ENCODE measurements around the gene TEX51. TPM values are rescaled to one million over a fixed set of nuclear protein-coding genes. Genes with fewer than 3 reads are reported as not detected.

Gene TEX51
- total RNA-seq, 1 donor from 2014 or later = not detected

- no peak for DNase-seq (ENCODE audit: low spot score)
Observed at GRCh38 chr2:126878601-126879000, 20.1 kb upstream of the TEX51 start.

- DNase-seq (ENCODE audit: low spot score) = no peak
Observed at GRCh38 chr2:126879348-126880298, 19.1 kb upstream of the TEX51 start.

DNA sequence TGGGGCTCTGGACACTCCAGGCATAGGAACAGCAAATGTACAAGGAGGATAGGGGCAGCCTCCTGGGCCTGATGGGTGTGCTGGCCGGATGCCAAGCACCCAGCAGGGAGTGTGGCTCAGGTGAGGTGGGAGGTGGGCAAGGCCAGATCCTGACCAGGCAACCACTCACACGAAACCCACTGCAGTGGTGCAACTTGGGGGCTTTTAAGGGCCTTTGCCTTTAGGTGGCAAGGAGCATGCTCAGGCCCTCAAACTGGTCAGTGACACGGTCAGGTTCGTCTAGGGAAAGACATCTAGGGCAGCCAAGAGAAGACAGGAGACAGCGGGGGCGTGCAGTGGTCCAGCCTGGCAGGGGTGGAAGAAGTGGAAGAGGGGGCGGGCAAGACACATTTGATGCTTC lies 18.4 kb upstream of the TEX51 start:
- peak; percentile 22 for DNase-seq (ENCODE audit: low spot score)

- peak; percentile 4 for DNase-seq (ENCODE audit: low spot score)
Observed at GRCh38 chr2:126880817-126881216, 17.9 kb upstream of the TEX51 start.

GRCh38 chr2:126881591-126881990 lies 17.1 kb upstream of the TEX51 start:
- DNase-seq (ENCODE audit: low spot score) = no peak

- DNase-seq (ENCODE audit: low spot score) = no peak
Observed at GRCh38 chr2:126882181-126882580, 16.5 kb upstream of the TEX51 start.

DNA sequence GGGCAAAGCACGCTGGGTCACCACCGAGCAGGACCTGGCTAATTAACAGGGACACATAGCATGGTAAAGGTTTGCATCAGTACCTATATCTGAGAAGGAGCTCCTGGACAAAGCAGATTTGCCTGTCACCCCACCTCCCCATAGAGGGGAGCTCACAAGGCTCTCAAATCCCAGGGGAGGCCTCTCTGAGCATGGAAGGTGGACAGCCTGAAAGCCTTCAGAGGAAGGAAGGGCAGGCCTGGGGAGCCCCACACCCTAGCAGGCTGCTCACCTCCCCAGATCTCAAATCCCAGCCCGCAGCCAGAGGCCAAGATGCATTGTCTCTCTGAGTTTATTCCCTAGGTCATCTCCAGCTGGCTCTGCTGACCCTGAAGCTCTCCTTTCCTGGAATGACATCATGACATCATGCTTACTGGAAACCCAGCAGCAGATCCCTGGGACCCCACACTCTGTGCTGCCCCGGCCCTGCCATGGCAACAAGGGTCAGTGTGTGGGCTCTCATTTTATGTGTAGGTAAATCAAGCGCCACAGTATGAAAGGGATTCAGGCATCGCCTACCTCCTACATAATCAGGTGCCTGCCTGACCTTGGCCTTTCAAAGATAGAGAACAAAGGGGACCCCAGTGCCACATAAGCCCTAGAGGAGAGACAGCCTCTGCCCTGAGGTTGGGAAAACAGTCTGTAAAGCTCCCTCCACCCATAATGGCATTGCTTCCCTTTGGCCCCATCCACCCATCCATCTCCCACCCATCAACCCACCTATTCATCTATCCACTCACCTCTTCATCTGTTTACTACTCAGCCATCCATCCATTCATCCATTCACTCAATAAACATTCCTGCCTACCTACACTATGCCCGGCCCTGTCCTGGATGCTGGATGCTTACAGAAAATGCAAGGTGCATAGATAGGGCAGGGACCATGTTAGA lies 15.7 kb upstream of the TEX51 start:
- no peak for DNase-seq (ENCODE audit: low spot score)

DNA sequence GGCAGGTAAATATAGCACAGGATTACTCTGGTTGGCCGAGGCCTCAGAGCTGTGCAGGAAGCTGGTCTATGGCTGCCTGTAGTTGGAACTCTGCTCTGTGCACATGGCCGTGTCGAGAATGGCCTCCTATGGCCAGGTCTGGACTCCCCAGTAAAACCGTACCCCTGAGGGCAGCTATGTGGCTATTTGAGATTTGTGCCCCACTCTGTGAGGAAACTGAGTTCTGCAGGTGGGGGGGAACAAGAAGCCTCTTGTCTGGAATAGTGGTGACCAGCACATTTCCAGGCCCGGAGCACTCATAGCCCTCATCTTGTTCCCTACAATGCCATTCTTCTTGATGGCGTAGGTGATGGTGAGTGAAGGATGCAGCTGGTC lies 15.0 kb upstream of the TEX51 start:
- no peak for DNase-seq (ENCODE audit: low spot score)

DNA sequence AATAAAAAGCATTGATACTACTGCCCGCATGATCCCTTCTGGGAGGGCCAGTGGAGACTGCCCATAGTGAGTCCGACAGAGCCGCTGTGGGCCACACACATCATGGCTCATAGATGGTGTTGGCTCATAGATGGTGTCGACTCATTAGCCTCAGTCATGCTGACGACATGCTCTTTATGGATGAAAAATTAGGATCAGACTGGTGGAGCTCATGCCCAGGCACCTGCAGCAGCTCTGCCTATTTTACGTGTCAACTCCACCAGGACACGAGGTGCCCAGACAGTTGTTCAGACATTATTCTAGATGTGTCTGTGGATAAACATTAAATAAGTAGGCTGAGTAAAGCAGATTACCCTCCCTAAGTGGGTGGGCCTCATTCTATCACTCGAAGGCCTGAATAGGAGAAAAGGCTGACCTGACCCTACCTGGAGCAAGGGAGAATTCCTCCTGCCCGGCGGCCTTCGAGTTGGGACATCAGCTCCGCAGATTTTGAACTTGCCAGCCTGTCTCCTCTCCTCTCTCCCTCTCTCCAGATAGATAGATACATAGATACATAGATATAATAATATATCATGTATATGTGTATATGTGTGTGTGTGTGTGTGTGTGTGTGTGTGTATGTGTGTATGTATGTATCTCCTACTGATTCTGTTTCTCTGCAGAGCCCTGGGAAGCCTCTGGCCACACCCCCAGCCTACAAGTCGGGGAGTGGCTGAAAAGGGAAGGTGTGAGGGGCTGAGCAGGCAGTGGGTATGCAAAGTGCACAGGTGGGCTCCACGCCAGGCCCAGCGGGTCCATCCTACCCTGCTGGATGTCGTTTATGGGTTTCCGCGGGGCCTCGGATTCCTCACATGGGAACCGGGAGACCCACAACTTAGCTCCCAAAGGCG lies 13.6 kb upstream of the TEX51 start:
- DNase-seq (ENCODE audit: low spot score) = no peak

DNA sequence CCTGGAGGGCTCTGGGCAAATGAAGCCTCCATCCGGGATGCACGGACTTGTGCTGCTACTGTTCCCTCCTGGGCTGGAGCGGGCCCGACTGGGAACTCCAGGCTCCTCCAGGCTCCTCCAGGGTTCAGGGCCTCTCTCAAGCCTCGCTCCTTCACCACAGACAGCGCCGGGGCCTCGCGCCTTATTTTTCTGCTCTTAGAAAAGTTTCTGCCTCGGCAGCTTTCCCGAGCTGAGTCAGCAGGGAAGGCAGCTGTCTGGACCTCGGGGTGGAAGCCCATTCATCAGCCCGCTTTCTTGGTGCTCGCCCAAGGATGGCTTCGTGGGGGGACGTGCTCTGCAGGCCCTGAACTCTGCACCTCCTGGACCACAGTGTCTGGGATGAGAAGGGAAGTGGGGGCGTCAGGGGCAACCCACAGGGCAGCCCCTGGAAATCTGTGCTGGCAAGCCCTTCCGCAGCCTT lies 12.9 kb upstream of the TEX51 start:
- no peak for DNase-seq (ENCODE audit: low spot score)

GRCh38 chr2:126886211-126886915 lies 12.3 kb upstream of the TEX51 start:
- DNase-seq (ENCODE audit: low spot score) = peak; percentile 51

- no peak for DNase-seq (ENCODE audit: low spot score)
Observed at GRCh38 chr2:126886916-126887280, 11.8 kb upstream of the TEX51 start.

GRCh38 chr2:126887506-126887905 lies 11.2 kb upstream of the TEX51 start:
- peak; percentile 34 for DNase-seq (ENCODE audit: low spot score)

- peak; percentile 12 for DNase-seq (ENCODE audit: low spot score)
Observed at GRCh38 chr2:126888046-126888445, 10.6 kb upstream of the TEX51 start.

DNA sequence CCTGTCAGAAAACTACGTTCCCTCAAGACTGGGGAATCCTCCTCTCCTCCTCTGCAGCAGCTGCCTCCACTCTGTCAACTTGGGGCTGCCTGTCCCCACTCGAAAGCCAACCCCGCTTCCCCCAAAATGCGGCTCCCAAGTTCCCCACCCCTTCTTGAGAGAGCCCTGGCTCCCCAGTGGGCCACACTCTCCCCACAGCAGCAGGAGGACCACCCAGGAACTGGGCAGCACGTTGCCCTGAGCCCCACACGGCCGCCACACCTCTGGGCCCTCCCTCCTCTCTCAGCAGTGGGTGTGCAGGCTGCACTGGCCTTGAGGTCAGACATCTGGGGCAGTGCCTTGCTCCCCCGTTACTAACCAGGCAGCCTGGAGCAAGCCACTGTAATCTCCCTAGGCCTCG lies 9.6 kb upstream of the TEX51 start:
- DNase-seq (ENCODE audit: low spot score) = peak; percentile 32

DNA sequence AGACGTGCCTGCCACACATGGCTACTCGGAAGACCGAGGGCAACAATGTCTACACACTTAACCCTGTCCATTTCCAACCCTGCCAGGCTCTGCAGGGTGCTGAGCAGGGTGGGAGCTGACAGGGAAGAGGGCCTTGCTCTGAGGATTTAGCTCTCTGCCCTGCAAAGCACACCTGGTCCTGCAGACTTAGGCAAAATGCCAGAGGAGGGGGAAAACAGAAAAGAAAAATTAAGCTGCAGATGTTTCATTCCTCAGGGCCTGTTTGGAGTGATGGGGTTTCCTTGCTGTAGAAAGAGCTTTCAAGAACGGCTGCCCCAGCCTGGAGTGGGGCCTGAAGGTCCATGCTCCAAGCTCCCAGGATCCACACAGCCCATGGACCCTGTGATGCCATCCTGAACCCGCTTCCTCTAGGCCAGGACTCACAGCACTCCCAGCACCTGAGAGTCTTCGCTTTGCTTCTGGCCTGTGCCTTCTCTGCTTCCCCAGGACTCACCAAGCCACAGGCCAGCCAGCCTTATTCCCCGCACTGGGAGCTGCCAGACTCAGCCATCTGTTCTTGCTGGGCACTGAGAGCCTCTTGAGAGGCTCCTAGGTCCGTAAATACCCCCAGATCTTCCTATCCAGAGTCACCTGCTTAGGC lies 9.1 kb upstream of the TEX51 start:
- DNase-seq (ENCODE audit: low spot score) = peak; percentile 40

GRCh38 chr2:126890136-126890510 lies 8.6 kb upstream of the TEX51 start:
- DNase-seq (ENCODE audit: low spot score) = peak; percentile 38

- DNase-seq (ENCODE audit: low spot score) = peak; percentile 29
Observed at GRCh38 chr2:126890551-126891450, 7.9 kb upstream of the TEX51 start.
